Coronary artery (tissue), 2 donors: ENCODE results near the gene FAM217B.
A peak's percentile ranks its signal among the peaks of the same experiment; 100 is the strongest.

Experiments
- DNase-seq: peaks from one replicate; pipeline ENCODE4 v3.0.0-alpha.2; 2017; ENCODE audit warnings: low spot score
- H3K27ac ChIP-seq, 2 donors: fragments of 200-600 bp; sonication (generic); one replicate each; pipeline ENCODE4 v1.5.1; 2016 to 2019
- H3K4me3 ChIP-seq: fragments of 200-600 bp; sonication (generic); 2 replicates; pipeline ENCODE4 v1.5.1; 2016; ENCODE audit warnings: mild to moderate bottlenecking, moderate library complexity
- CTCF ChIP-seq: fragments of 200-600 bp; sonication (generic); IDR thresholded peaks from one replicate; pipeline ENCODE4 v1.5.1; 2019; ENCODE audit warnings: antibody characterized with exemption

FAM217B gene

GRCh38 chr20:59938696-59939051 lies 1.5 kb upstream of the FAM217B start:
- no peak for TF ChIP-seq CTCF
- Histone ChIP-seq H3K4me3 (peak overlapping the region; percentile 87), H3K27ac (peak overlapping the region in 1 of 2 donors; percentile 98)
- no peak for DNase-seq

DNA sequence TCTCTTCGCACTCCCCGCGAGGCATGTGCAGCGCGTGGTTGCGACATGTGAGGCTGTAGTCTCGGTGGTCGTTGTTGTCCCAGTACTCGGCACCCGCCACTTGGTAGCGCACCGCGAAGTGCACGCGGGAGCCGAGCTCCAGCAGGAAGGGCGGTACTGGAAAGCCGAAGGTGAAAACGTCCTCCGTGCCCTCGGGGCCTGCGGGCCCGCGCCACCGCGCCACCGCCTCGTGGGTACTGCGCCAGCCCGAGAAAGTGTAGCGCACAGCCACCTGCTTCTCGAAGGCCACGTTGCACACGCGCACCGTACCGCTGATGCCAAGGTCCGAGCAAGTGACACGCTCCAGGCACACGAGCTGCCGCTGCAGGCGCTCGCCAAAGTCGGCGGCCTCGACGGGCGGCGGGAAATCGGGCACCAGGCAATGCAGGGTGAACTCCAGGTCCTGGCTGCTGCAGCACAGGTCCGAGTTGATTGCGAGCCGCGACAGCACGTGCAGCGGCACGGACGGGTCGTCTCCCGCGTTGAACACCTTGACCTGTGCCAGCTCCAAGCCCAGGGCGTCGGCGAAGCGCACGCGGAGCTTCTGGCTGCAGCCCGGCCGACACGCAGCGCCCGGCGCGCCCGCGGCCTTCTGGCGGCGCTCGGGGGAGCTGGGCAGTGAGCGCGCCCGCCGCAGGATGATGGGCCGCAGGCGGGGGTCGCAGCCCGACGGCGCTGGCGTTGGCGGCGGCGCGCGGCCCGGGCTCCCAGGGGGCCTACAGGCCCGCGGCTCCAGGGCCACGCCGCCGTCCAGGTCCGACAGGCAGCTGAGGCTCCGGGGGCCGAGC lies 924 bp upstream of the FAM217B start:
- peak overlapping the region; percentile 93 to 98 for H3K27ac ChIP-seq
- no peak for TF ChIP-seq CTCF

DNA sequence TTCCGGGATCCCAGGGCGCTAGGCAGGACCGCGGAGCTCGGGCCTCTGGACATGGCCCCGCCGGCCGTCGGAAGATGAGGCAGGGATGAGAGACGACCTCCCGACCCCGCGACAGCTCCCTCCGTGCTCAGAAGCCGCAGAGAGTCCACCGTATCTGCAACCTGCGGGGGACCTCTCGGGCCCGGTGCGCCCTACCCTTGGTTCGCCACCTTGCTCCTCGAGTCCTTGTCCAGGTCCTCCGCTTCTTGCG lies 385 bp upstream of the FAM217B start:
- peak; percentile 81 for DNase-seq
- Histone ChIP-seq H3K4me3 (peak overlapping the region; percentile 87), H3K27ac (peak overlapping the region; percentile 93 to 98)
- no peak for TF ChIP-seq CTCF

More for the DNA sequence above, 924 bp upstream of the FAM217B start:
- peak overlapping the region; percentile 87 for H3K4me3 ChIP-seq
- no peak for DNase-seq

- TF ChIP-seq CTCF = no peak
- H3K27ac ChIP-seq = peak overlapping the region; percentile 93 to 98
- peak overlapping the region; percentile 87 for H3K4me3 ChIP-seq
- no peak for DNase-seq
Measured at GRCh38 chr20:59940956-59941294, 736 bp downstream of the FAM217B start.

GRCh38 chr20:59942245-59942644 lies 2.1 kb downstream of the FAM217B start:
- no peak for TF ChIP-seq CTCF
- H3K27ac ChIP-seq = no peak overlapping the region
- DNase-seq = no peak
- H3K4me3 ChIP-seq = no peak overlapping the region

- no peak for TF ChIP-seq CTCF
- Histone ChIP-seq H3K27ac (no peak overlapping the region), H3K4me3 (no peak overlapping the region)
- DNase-seq = no peak
Measured at GRCh38 chr20:59944726-59945125, 4.5 kb downstream of the FAM217B start.

- no peak overlapping the region for H3K27ac ChIP-seq
- no peak overlapping the region for H3K4me3 ChIP-seq
- no peak for DNase-seq
- TF ChIP-seq CTCF = no peak
Measured at GRCh38 chr20:59945175-59945574, 5.0 kb downstream of the FAM217B start.
